GM23338 (cell line): ENCODE results near the gene MAGEB3.

Experiments used
- CREB1 ChIP-seq: fragments of 250-450 bp; sonication (Bioruptor Pico); IDR thresholded peaks from 2 replicates; pipeline ENCODE4 v1.5.0; 2020; ENCODE audit warnings: low read depth, mild to moderate bottlenecking, moderate library complexity
- CTCF ChIP-seq, 2 experiments: fragments of 200-600 bp in 1 of 2; sonication (generic) in 1 of 2; conservative IDR thresholded peaks; 2 replicates each; pipeline versions ENCODE4 v1.5.1 to v1.6.1; 2016 to 2017; ENCODE audit warnings: antibody characterized with exemption in 2 of 2, low read depth in 2 of 2, mild to moderate bottlenecking in 2 of 2, moderate library complexity in 1 of 2
- JUNB ChIP-seq: IDR thresholded peaks from one replicate; pipeline ENCODE4 v1.6.1; 2016; ENCODE audit warnings: antibody characterized with exemption; ENCODE audit not compliant: unreplicated experiment

- TF ChIP-seq CTCF (conservative IDR thresholded peaks at IDR 0.05; ENCODE audit: low read depth in 2 of 2) (no peak), JUNB (no peak), CREB1 (CRISPR knock-in tag) (no peak)
Measured at GRCh38 chrX:30278365-30278764, 47.9 kb downstream of the MAGEB3 start.
